ENCODE data around the gene C22orf15. TPM values are rescaled to one million over a fixed set of nuclear protein-coding genes. Genes with fewer than 3 reads are reported as not detected.
A peak's percentile ranks its signal among the peaks of the same experiment; 100 is the strongest.

Gene C22orf15
- total and polyA plus RNA-seq, 2 of the 8 experiments (the other 6 are each of a cell fraction or from before 2014, with no cell fraction given), result 4.2 to 4.9 TPM

- peaks cover 15% of the 10 kb centered on the region; the same call in 1 of the 2 replicates for H3K23me2 ChIP-seq (ENCODE audit: low read depth, low read length)
- 13% methylated on average over 6 of the region's 6 CpGs; no CpG with 5 or more reads in 1 of the 2 experiments for WGBS, 2 experiments (ENCODE audit: extremely low coverage in 1 of 2, insufficient coverage in 1 of 2, insufficient read length in 1 of 2, insufficient replicate concordance in 2 of 2, low coverage in 1 of 2, low lambda C conversion rate in 2 of 2, missing lambda C conversion rate in 1 of 2)
- peak overlapping the region; percentile 65 for H3K4ac ChIP-seq (replicated peaks; ENCODE audit: insufficient read length, low read depth, low read length)
- no peak overlapping the region for H2AK5ac ChIP-seq (ENCODE audit: low read depth, low read length)
- peak overlapping the region; percentile 36 for H4K91ac ChIP-seq (replicated peaks; ENCODE audit: insufficient read length, low read length)
- peak overlapping the region; percentile 92; the same call in 1 of the 2 replicates for H2AFZ ChIP-seq (ENCODE audit: low read length)
- H3K9me3 ChIP-seq (ENCODE audit: insufficient read depth in 2 of 2, low read depth in 1 of 2, low read length in 1 of 2), result no peaks in the 10 kb centered on the region
- H2BK5ac ChIP-seq (ENCODE audit: low read depth, low read length), result peak overlapping the region; percentile 40; the same call in 1 of the 2 replicates
- peaks cover 0 to 7% of the 10 kb centered on the region in 2 experiments for H4K20me1 ChIP-seq (replicated peaks in 1 of 2; ENCODE audit: control insufficient read depth in 1 of 2, insufficient read depth in 2 of 2, low read length in 2 of 2)
- H3K79me2 ChIP-seq (ENCODE audit: control insufficient read depth in 1 of 2, insufficient read depth in 2 of 2, low read length in 2 of 2), result no peaks in the 10 kb centered on the region
- peak overlapping the region; percentile 70 for H4K5ac ChIP-seq (ENCODE audit: insufficient read length, low read depth, low read length)
- POLR2A ChIA-PET (ENCODE audit: partially characterized antibody), result interaction anchor here (0.9 to 5.7 kb wide), 6 partner anchors 10 to 122 kb away, joined by 4 to 45 read pairs (median 4); partner anchors contain the start of genes MIF, SLC2A11 and SMARCB1
- no peak overlapping the region; the same call in 1 of the 2 replicates for H3K18ac ChIP-seq (ENCODE audit: extremely low read depth, low read length)
- CTCF ChIA-PET (ENCODE audit: partially characterized antibody), result interaction anchor here (0.8 to 9.6 kb wide), 4 partner anchors 10 to 78 kb away, joined by 3 to 73 read pairs (median 25); partner anchors contain the start of genes C22orf15 and SMARCB1
- no peak overlapping the region for H4K8ac ChIP-seq (ENCODE audit: extremely low read depth, insufficient read depth, low read length)
- H3K56ac ChIP-seq (replicated peaks; ENCODE audit: insufficient read length, low read depth, low read length), result no peak overlapping the region
- H3K14ac ChIP-seq (ENCODE audit: insufficient read length), result no peak overlapping the region
- no peak overlapping the region for H2BK20ac ChIP-seq (ENCODE audit: low read length)
- no peak overlapping the region for H3K23ac ChIP-seq (ENCODE audit: insufficient read length)
- H3K79me1 ChIP-seq (ENCODE audit: low read depth, low read length), result no peaks in the 10 kb centered on the region
- peak overlapping the region; percentile 19 to 71 (median 46); a peak in 6 of 8 replicates for H3K4me3 ChIP-seq (ENCODE audit: extremely low read depth in 1 of 4, insufficient read depth in 2 of 4, low read depth in 3 of 4, low read length in 4 of 4)
- H2BK12ac ChIP-seq (ENCODE audit: low read depth, low read length), result peak overlapping the region; percentile 53; the same call in 1 of the 2 replicates
- H3K4me2 ChIP-seq (ENCODE audit: insufficient read depth in 1 of 2, low read depth in 2 of 2, low read length in 2 of 2), result peak overlapping the region; percentile 67 to 89
- FAIRE-seq (no peak), DNase-seq (ENCODE audit: low read depth in 1 of 2, low spot score in 2 of 2) (no peak)
- no peak overlapping the region for H2BK120ac ChIP-seq (replicated peaks; ENCODE audit: low read depth, low read length)
- H3K4me1 ChIP-seq (replicated peaks in 1 of 4; ENCODE audit: control insufficient read depth in 3 of 4, insufficient read depth in 4 of 4, low read length in 3 of 4), result peaks cover 0 to 14% (median 9%) of the 10 kb centered on the region in 4 experiments; a peak in 3 of 7 replicates
- H3K36me3 ChIP-seq (ENCODE audit: control insufficient read depth in 2 of 4, insufficient read depth in 4 of 4, low read length in 3 of 4), result no peaks in the 10 kb centered on the region
- no peak overlapping the region; a peak in 1 of 7 replicates for H3K9ac ChIP-seq (replicated peaks in 1 of 4; ENCODE audit: extremely low read depth in 1 of 4, low read depth in 3 of 4, low read length in 3 of 4)
- H2BK15ac ChIP-seq (ENCODE audit: low read length), result no peak overlapping the region
- H3K27me3 ChIP-seq (replicated peaks in 1 of 4; ENCODE audit: control insufficient read depth in 3 of 4, extremely low read depth in 1 of 4, insufficient read depth in 3 of 4, low read length in 3 of 4), result peaks cover 0 to 30% (median 20%) of the 10 kb centered on the region in 4 experiments; a peak in 6 of 7 replicates
- no peak overlapping the region for H3K27ac ChIP-seq (ENCODE audit: low read depth, low read length)
- peak; percentile 67 for TF ChIP-seq ASH2L (IDR thresholded peaks at IDR 0.05; ENCODE audit: low read length)
These were observed 9.5 kb downstream of the C22orf15 start for GRCh38 chr22:23772315-23772648.

Measured in H1 (cell line).